HG03460 (cell line): ENCODE measurements around the gene RNF8.
A peak's percentile ranks its signal among the peaks of the same experiment; 100 is the strongest.
"Not testable (repeated sequence)": the region's sequence is repeated elsewhere in the genome, so short reads cannot be mapped to it uniquely, and the experiment has no call there.

ENCODE experiments used
- ATAC-seq: cut with Tn5 transposase; IDR thresholded peaks from one replicate; pipeline ENCODE4 v1.9.1; 2021; ENCODE audit not compliant: unreplicated experiment

Gene RNF8

GRCh38 chr6:37353761-37354525, at the start of gene RNF8:
Gene RNF8 (plus strand): TSS chr6:37353983. CDS start chr6:37354165, 182 bp downstream.
- ATAC-seq: peak; percentile 90

- ATAC-seq: no peak
Measured at GRCh38 chr6:37304766-37305165, 49.0 kb upstream of the RNF8 start.

GRCh38 chr6:37305841-37306425, 47.9 kb upstream of the RNF8 start:
- ATAC-seq: no peak

- ATAC-seq: no peak
Measured at GRCh38 chr6:37306624-37307222, 47.1 kb upstream of the RNF8 start.

- ATAC-seq: not testable (repeated sequence)
Measured at GRCh38 chr6:37307484-37307883, 46.3 kb upstream of the RNF8 start.

GRCh38 chr6:37308069-37308815, 45.5 kb upstream of the RNF8 start:
- ATAC-seq: no peak

GRCh38 chr6:37309046-37309445, 44.7 kb upstream of the RNF8 start:
- no peak for ATAC-seq

GRCh38 chr6:37309692-37310091, 44.1 kb upstream of the RNF8 start:
- no peak for ATAC-seq

GRCh38 chr6:37310966-37311365, 42.8 kb upstream of the RNF8 start:
- no peak for ATAC-seq

- no peak for ATAC-seq
Measured at GRCh38 chr6:37311741-37312473, 41.9 kb upstream of the RNF8 start.

GRCh38 chr6:37313723-37314486, 39.9 kb upstream of the RNF8 start:
- ATAC-seq: no peak

GRCh38 chr6:37314487-37315156, 39.2 kb upstream of the RNF8 start:
- no peak for ATAC-seq

GRCh38 chr6:37315157-37315515, 38.6 kb upstream of the RNF8 start:
- ATAC-seq: no peak

- ATAC-seq: no peak
Measured at GRCh38 chr6:37316071-37316470, 37.7 kb upstream of the RNF8 start.

GRCh38 chr6:37317312-37318038, 36.3 kb upstream of the RNF8 start:
- no peak for ATAC-seq

- ATAC-seq: no peak
Measured at GRCh38 chr6:37319156-37319555, 34.6 kb upstream of the RNF8 start.

- ATAC-seq: no peak
Measured at GRCh38 chr6:37319856-37320480, 33.8 kb upstream of the RNF8 start.

- ATAC-seq: no peak
Measured at GRCh38 chr6:37320646-37321045, 33.1 kb upstream of the RNF8 start.

- no peak for ATAC-seq
Measured at GRCh38 chr6:37321101-37321500, 32.7 kb upstream of the RNF8 start.
